Ramos (cell line): ENCODE data around the gene AJAP1.

Experiments
- in situ Hi-C: fragments of 300-500 bp; cut with MboI; formaldehyde crosslinking; loops from one replicate; pipeline ENCODE4 v1.14.3; 2022; ENCODE audit warnings: low sequenced_read_pairs; ENCODE audit not compliant: unreplicated experiment

The AJAP1 gene

DNA sequence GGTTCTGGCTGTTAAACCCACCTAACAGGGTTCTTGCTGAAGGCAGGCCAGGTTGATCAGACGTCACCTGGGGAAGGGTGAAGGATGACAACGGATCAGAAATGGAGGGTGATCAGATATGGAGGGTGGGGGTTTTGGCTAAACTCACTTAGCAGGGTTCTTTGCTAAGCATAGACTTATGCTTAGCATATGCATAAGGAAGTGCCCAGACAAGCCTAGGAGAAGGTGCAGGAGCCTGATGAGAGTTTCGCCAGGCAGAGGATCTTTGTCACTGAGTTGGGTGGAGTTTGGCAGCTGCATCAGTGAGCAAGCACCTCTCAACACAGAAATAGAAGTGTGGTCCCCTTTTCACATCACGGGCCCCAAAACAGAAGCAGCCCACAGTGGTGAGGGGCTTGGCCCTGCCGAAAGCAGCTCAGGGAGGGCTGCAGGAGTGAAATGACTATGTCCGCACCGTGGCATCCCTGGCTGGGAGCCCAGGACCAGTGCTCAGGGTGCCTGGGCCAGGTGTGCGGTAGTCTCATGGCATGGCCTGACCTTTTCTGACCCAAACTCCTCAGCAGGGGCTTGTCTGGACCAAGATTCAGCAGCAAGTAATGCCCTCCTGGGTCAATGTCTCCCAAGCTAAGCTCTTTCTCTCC, 101.6 kb downstream of the AJAP1 start:
- in situ Hi-C loops: no loop called here

DNA sequence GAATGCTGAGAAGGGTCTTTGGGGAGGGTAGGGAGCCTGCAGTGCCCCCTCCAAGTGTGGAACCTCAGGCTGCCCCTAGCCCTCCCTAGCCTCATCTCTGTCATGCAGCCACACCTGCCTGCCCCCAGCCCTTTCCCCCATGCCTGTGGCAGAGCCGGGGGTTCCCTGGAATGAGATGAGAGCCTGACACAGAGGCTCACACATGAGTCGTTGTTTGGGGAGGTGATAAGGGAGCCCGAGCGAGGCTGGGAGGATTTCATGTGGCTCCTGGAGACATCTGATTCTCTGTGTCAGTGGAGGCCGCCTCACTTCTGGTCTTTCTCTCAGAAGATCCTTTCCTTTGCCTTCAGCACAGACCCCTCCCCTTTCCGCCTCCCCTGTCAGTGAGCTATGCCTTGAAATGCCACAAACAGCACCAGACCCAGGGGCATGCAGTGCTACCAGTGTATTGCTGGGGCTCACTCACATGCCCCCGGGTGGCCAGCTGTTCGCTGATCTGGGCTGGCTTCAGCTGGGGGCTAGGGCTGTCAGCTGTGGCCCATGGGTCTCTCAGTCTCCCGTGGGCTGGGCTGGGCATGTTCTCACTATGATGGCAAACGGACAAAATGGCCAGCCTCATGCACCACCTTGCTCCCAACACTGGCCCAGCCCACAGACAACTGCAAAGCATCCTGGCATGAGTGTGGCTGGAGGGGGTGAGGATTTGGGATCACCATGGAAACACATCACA, 102.6 kb downstream of the AJAP1 start:
- in situ Hi-C loops: no loop called here

GRCh38 chr1:4759671-4760070, 105.3 kb downstream of the AJAP1 start:
- in situ Hi-C loops: no loop called here

DNA sequence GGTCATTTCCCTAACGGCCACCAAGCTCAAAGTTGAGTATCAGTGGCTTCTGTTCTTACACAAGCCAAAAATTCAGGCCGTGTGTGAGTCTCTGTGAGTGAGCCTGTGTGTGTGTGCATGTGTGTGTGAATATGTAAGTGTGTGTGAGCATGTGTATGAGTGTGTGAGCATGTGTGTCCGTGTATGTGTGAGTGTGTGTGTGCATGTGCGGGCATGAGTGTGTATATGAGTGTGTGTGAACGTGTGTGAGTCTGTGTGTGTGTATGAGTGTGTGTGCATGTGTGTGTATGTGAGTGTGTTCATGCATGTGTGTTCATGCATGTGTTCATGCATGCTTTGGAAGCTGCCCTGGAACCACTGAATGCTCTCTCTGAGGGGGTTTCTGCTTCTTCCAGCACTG, 105.7 kb downstream of the AJAP1 start:
- in situ Hi-C loops: no loop called here

DNA sequence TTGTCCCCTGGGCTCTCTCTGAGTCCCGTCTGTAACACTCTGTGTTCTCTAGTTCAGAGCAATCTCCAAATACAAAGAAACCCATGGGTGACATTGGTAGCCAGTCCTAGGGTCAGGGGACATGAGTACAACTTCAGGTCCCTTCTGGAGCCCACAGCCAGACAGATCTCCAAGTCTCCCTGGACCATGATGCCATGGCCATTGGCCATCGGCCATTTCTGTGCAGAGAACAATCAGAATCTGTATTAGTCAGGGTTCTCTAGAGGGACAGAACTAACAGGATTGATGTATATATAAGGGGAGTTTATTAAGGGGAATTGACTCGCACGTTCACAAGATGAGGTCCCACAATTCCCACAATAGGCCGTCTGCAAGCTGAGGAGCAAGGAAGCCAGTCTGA, 106.9 kb downstream of the AJAP1 start:
- in situ Hi-C loops: no loop called here

DNA sequence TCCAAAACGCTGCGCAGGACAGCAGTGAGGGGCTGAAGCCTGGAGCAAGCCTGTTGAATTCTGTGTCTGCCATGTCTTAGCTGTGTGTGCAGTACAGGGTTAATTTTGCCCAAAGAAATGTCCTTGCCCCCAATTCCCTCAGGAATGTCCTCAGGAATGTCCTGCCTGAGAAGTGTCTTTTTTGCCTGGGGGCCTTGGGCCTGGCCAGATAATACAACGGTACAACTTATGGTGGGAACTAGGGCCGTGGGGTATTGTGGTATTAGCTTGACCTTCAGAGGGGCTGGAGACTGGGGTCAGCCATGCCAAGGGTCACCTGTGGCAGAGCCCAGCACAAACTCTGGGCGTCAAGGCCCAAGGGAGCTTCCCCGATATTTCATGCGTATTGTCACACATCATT, 107.7 kb downstream of the AJAP1 start:
- in situ Hi-C loops: no loop called here

- in situ Hi-C loops: no loop called here
Measured at GRCh38 chr1:4767308-4767707, 112.9 kb downstream of the AJAP1 start.

- in situ Hi-C loops: no loop called here
Measured at GRCh38 chr1:4768553-4768952, 114.1 kb downstream of the AJAP1 start.

DNA sequence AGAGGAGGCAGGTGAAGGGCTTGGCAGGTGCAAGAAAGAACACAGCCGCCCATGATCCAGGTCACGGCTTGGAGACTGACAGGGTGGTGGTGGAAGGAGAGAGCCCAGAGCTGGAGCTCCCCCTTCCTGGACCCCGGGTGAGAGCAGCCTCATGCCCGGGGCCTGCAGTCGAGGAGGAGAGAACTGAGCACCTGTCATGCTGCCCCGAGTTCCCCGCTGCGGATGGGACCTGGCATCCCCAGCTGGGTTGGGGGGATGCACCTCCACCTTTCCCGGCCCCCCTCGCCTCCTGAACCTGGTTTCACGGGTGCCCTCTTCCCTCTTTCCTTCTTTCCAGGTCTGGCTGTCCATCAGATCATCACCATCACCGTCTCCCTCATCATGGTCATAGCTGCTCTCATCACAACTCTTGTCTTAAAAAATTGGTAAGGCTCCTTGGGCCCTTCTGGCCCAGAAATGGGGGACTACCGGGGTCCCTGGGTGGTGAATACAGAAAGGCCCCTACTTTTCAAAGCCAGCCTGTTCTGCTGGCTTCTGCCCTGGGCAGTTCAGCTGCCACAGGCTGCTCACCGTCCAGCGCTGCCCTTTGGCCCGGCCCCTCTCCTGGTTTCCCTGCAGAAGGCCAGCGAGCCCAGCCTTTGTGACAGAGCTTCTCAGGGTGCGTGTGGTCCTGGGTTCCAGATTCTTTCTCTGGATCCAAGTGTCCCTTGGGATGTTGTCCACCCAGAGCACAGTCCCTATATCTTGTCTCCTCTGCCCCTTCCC, 115.3 kb downstream of the AJAP1 start:
- in situ Hi-C loops: no loop called here

DNA sequence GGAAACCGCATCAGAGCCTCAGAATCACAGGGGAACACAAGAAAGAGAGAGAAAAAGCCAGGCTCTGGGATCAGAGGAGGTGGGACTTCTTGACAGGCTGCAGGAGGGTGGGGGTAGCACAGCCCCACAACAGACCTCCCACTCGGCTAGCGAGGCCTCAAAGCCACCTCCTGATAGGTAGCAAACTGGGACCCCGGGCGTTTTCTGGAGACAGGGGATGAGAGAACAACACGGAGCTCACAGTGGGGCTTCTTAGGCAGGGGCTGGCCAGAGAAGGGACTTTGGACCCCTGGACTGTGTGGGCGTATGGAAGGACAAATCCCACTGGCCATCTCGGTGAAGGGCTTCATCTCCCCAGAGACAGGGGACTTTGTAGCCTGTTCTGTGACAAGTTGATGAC, 116.3 kb downstream of the AJAP1 start:
- in situ Hi-C loops: no loop called here

DNA sequence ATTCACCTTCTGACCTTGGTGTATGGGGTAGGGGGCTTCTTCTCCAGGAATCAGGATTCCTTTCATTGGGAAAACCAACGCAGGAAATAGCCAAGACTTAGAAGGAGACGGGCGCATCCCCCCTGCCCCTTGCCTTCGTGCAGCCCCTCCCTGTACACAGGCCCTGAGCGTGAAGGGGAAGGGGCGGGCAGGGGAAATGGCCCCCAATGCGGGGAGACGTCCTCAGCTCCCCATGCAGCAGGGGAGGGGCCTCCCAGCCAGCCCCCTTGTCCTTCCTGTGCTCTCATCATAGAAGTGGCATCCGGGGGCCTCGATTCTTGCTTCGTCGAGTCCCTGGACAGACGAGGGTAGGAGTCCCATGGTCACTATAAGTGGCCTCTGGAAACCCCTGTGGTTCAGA, 116.9 kb downstream of the AJAP1 start:
- in situ Hi-C loops: no loop called here

DNA sequence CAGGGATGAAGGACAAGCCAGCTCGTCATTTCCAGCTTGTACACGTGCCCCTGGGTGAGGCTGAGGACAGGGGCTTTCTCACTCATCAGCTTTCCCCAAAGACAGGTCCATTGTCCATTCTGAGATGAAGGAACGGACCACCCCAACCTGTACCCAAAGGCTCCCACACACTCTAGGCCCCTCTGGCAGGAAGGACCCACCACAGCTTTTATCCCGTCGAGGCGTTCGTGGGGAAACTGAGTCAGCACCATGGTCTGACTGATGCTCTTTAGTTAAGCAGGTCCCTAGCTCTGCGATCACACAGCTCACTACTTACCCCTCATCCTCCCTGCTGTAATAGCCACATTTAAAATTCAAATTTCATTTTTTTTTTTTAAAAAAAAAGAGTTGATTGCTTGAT, 117.3 kb downstream of the AJAP1 start:
- in situ Hi-C loops: no loop called here

- in situ Hi-C loops: no loop called here
Measured at GRCh38 chr1:4772294-4773010, 118.0 kb downstream of the AJAP1 start.

DNA sequence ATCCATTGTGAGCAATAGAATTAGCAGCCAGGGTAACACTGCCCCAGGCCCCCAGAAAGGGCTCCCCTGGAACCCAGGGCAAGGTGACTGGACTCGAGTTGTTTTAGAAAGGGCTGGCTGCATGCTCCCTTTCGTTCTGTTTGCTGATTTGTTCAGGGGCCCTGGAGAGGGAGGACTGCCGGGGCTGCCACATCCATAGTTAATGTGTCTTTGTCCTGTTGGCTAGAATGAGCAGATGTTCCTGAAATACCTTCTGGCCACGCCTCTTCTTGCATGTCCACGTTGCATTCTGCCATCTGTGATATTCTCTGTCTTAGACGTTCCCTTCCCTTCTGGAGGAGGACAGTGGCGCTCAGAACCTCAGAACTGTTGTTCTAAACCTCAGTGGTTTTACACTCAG, 118.8 kb downstream of the AJAP1 start:
- in situ Hi-C loops: no loop called here

DNA sequence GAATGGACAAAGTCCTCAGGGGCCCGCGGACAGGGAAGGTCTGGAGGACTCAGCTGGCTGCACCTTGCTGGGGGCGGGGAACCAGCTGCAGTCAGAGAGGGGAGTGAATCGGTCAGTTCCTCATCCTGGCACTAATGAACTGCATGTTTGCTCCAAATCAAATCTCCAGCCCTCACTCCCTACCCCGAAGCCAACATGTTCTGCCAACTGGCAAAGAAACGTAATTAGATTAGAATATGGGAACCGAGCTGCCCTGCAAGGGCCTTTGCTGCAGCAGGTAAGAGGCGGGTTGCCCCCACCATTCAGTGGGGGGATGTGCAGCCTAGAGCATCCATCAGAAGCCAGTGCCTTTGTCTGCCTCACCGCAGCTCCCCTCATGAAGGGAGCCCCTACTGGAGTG, 121.1 kb downstream of the AJAP1 start:
- in situ Hi-C loops: no loop called here

GRCh38 chr1:4778056-4778455, 123.6 kb downstream of the AJAP1 start:
- in situ Hi-C loops: no loop called here

DNA sequence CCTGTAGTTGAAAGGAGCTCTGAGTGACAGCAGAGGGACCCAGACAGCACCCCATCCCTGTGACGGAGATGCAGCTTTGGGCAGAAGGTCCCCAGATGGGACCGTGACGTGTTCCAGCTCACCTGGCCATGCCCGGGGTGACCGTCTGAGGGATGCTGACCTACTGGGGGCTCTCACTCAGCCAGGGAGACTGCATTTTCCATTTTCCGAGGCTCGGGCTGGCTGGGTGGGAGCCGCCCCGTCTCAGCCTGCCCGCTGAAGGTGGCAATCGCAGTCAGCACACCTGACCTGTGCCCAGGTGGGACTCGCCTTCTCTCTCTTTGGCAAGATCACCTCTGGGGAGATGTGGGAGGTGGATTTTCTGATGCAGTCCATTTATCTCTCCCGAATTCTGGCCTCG, 127.2 kb downstream of the AJAP1 start:
- in situ Hi-C loops: no loop called here

GRCh38 chr1:4784761-4785160, 130.4 kb downstream of the AJAP1 start:
- in situ Hi-C loops: no loop called here

GRCh38 chr1:4786055-4786454, 131.6 kb downstream of the AJAP1 start:
- in situ Hi-C loops: no loop called here

DNA sequence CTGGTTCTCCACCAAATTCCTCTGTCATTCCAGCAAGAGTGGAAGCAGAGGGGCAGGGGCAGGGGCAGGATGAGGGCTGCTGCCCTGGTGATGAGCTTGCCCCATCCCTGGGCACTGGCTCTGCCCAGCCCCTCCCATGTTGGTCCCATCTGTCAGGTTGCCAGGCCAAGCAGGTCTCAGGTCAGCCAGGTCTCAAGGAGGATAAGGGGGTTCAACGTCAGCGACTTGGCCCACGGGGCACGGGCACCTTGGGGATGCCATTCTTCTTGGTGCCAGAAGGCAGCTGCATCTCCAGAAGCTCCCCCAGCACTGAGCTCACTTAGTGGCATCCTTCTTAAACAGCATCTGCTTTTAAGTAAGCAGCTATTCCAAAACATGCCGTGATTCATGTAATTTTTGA, 133.1 kb downstream of the AJAP1 start:
- in situ Hi-C loops: no loop called here

DNA sequence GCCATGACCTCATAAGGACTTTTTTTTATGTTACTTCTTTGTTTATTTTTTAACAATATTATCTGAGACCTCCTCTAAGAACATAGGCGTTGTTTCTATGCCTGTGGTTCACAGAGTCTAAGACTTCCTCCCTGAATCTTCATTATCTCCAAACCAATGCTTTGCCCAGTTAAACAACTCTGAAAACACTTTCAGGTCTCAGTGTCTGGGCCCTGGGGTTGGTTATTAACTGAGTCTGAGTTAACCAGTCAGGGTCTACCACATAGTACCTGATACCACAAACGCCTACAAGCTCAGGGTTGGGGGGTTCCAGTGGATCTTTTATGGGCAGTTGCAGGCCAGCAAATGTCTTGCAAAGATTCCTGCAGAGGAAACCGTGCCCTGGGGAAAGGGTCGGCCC, 138.2 kb downstream of the AJAP1 start:
- in situ Hi-C loops: no loop called here
